Osteoblast (primary cell): Measurements from ENCODE around the gene SEMA3A. TPM values are rescaled to one million over a fixed set of nuclear protein-coding genes. Genes with fewer than 3 reads are reported as not detected.

ENCODE experiments used
- DNase-seq: peaks from one replicate; pipeline ENCODE4 v3.0.0; 2011; ENCODE audit warnings: low spot score, mixed read lengths; ENCODE audit not compliant: insufficient read length; ENCODE audit errors: missing footprints
- H2AFZ ChIP-seq: 2 replicates; pipeline ENCODE4 v1.6.0; 2011; ENCODE audit warnings: mild to moderate bottlenecking, low read length
- H3K27ac ChIP-seq: 2 replicates; pipeline ENCODE4 v1.5.1; 2011; ENCODE audit warnings: mild to moderate bottlenecking, low read depth, low read length, moderate library complexity
- H3K27me3 ChIP-seq: 2 replicates; pipeline ENCODE4 v1.6.0; 2012; ENCODE audit warnings: mild to moderate bottlenecking, control low read depth, inconsistent platforms, low read length, moderate library complexity; ENCODE audit not compliant: insufficient read depth
- H3K36me3 ChIP-seq: 2 replicates; pipeline ENCODE4 v1.5.1; 2011; ENCODE audit warnings: mild to moderate bottlenecking, low read length, control low read depth, moderate library complexity; ENCODE audit not compliant: insufficient read depth
- H3K4me1 ChIP-seq: 2 replicates; pipeline ENCODE4 v1.5.1; 2011; ENCODE audit warnings: mild to moderate bottlenecking, low read length, control low read depth, moderate library complexity; ENCODE audit not compliant: insufficient read depth
- H3K4me2 ChIP-seq: 2 replicates; pipeline ENCODE4 v1.6.0; 2011; ENCODE audit warnings: mild to moderate bottlenecking, low read length; ENCODE audit not compliant: insufficient read depth
- H3K4me3 ChIP-seq: fragments of 200-600 bp; sonication (generic); 3 replicates; pipeline ENCODE4 v1.5.1; 2012; ENCODE audit warnings: mild to moderate bottlenecking, low read length, inconsistent platforms; ENCODE audit not compliant: insufficient read depth
- H3K79me2 ChIP-seq: 2 replicates; pipeline ENCODE4 v1.6.0; 2012; ENCODE audit warnings: mild to moderate bottlenecking, low read length, control low read depth, inconsistent platforms; ENCODE audit not compliant: insufficient read depth
- H3K9me3 ChIP-seq: 2 replicates; pipeline ENCODE4 v1.5.1; 2011; ENCODE audit warnings: low read depth, low read length, control low read depth
- H4K20me1 ChIP-seq: 2 replicates; pipeline ENCODE4 v1.6.0; 2012; ENCODE audit warnings: mild to moderate bottlenecking, low read length, control low read depth; ENCODE audit not compliant: insufficient read depth
- CTCF ChIP-seq: IDR thresholded peaks from 2 replicates; pipeline ENCODE4 v1.5.1; 2011; ENCODE audit warnings: mild to moderate bottlenecking, low read depth, low read length, moderate library complexity; ENCODE audit errors: extremely low read depth
- total RNA-seq: library from RNA; depleted of rRNA; stranded (reverse); fragments of >200 nt; gene quantifications from 2 replicates; pipeline ENCODE4 v1.2.3, GENCODE V29; 2012

SEMA3A gene
- total RNA-seq, 1 donor = 2.5 TPM

GRCh38 chr7:84162125-84162524 is 32.5 kb downstream of the SEMA3A start:
- Histone ChIP-seq H3K27ac (no peak overlapping the region), H2AFZ (no peak overlapping the region)

GRCh38 chr7:84161398-84161797 is 33.2 kb downstream of the SEMA3A start:
- no peaks in the 10 kb centered on the region for H3K4me1 ChIP-seq
- no peak for DNase-seq
- TF ChIP-seq CTCF = no peak

More at GRCh38 chr7:84162125-84162524, 32.5 kb downstream of the SEMA3A start:
- DNase-seq = no peak
- Histone ChIP-seq H3K79me2 (no peaks in the 10 kb centered on the region), H3K4me3 (no peak overlapping the region), H3K9me3 (no peaks in the 10 kb centered on the region), H3K36me3 (no peaks in the 10 kb centered on the region), H3K4me2 (no peak overlapping the region), H4K20me1 (no peaks in the 10 kb centered on the region), H3K27me3 (no peaks in the 10 kb centered on the region), H3K4me1 (no peaks in the 10 kb centered on the region)
- TF ChIP-seq CTCF = no peak

GRCh38 chr7:84159435-84159834 is 35.2 kb downstream of the SEMA3A start:
- H4K20me1 ChIP-seq = no peaks in the 10 kb centered on the region
- no peak overlapping the region for H3K27ac ChIP-seq
- no peaks in the 10 kb centered on the region for H3K9me3 ChIP-seq
- no peak overlapping the region for H3K4me3 ChIP-seq
- no peaks in the 10 kb centered on the region for H3K36me3 ChIP-seq
- no peaks in the 10 kb centered on the region for H3K27me3 ChIP-seq
- DNase-seq = peak; percentile 11
- no peaks in the 10 kb centered on the region for H3K4me1 ChIP-seq
- no peak overlapping the region for H3K4me2 ChIP-seq
- TF ChIP-seq CTCF = no peak
- H2AFZ ChIP-seq = no peak overlapping the region
- no peaks in the 10 kb centered on the region for H3K79me2 ChIP-seq

More at GRCh38 chr7:84161398-84161797, 33.2 kb downstream of the SEMA3A start:
- Histone ChIP-seq H4K20me1 (no peaks in the 10 kb centered on the region), H3K9me3 (no peaks in the 10 kb centered on the region), H3K27ac (no peak overlapping the region), H2AFZ (peak overlapping the region; percentile 35), H3K4me3 (no peak overlapping the region), H3K36me3 (no peaks in the 10 kb centered on the region), H3K4me2 (no peak overlapping the region), H3K79me2 (no peaks in the 10 kb centered on the region), H3K27me3 (no peaks in the 10 kb centered on the region)

GRCh38 chr7:84157171-84157570 is 37.4 kb downstream of the SEMA3A start:
- Histone ChIP-seq H3K4me2 (no peak overlapping the region), H3K27me3 (no peaks in the 10 kb centered on the region), H3K9me3 (no peaks in the 10 kb centered on the region), H3K4me3 (no peak overlapping the region), H3K27ac (no peak overlapping the region), H4K20me1 (no peaks in the 10 kb centered on the region), H3K4me1 (no peaks in the 10 kb centered on the region), H3K36me3 (no peaks in the 10 kb centered on the region), H2AFZ (no peak overlapping the region), H3K79me2 (no peaks in the 10 kb centered on the region)
- DNase-seq = peak; percentile 32
- TF ChIP-seq CTCF = no peak
